BJ (cell line): ENCODE measurements around the gene SCRG1. TPM values are rescaled to one million over a fixed set of nuclear protein-coding genes. Genes with fewer than 3 reads are reported as not detected.

ENCODE experiments used
- CTCF ChIA-PET: fragments of 350-600 bp; formaldehyde crosslinking; extraction: SDS; loops from one replicate; lab custom pipeline; 2021; ENCODE audit warnings: antibody characterized with exemption, inconsistent platforms; lab: Yijun Ruan, JAX
- POLR2A ChIA-PET: fragments of 300-600 bp; sonication (Branson Sonifier 250); formaldehyde crosslinking; extraction: SDS; loops from one replicate; lab custom pipeline; 2021; ENCODE audit warnings: antibody characterized with exemption; lab: Charles Lee
- DNase-seq: peaks from one replicate; pipeline ENCODE4 v3.0.0-alpha.2; 2011; ENCODE audit warnings: low read depth
- H3K27me3 ChIP-seq: 2 replicates; pipeline ENCODE4 v1.6.0; 2011; ENCODE audit warnings: low read length; ENCODE audit not compliant: control insufficient read depth, insufficient read depth
- H3K36me3 ChIP-seq: 2 replicates; pipeline ENCODE4 v1.5.1; 2011; ENCODE audit warnings: low read length; ENCODE audit not compliant: control insufficient read depth, insufficient read depth
- H3K4me3 ChIP-seq: 2 replicates; pipeline ENCODE4 v1.5.1; 2011; ENCODE audit warnings: low read depth, mild to moderate bottlenecking, control low read depth, low read length
- CTCF ChIP-seq: IDR thresholded peaks from 2 replicates; pipeline ENCODE4 v1.5.1; 2011; ENCODE audit warnings: low read depth, mild to moderate bottlenecking, control low read depth, inconsistent platforms, low read length, moderate library complexity; ENCODE audit not compliant: insufficient read depth
- polyA plus RNA-seq: library from polyadenylated mRNA; depleted of rRNA; stranded (reverse); fragments of >200 nt; gene quantifications from 2 replicates; pipeline ENCODE4 v1.2.3, GENCODE V29; 2011

SCRG1 gene
- polyA plus RNA-seq, 1 experiment: 0.47 TPM

DNA sequence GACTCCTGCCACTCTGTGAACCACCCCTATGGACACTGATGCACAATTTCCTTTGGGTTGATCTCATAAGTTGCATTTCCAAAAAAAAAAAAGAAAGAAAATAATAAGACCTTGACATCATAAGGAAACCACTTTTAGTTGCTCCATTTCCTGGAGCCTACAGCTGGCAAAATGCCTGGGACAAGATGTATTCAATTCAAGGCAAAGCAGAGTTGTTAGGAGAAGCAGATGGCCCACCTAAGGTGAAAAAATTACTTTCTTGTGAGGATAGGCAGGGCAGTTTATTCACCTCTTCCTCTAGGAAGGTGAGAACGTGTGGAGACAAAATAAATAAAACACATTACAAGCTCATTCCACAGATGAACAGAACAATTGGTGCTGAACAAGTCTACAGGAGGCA lies 14.1 kb upstream of the SCRG1 start:
- ChIA-PET CTCF (interaction anchor here (0.6 to 11.5 kb wide), 8 partner anchors 10 to 93 kb away, joined by 3 to 186 read pairs (median 3); no protein-coding TSS in a partner anchor), POLR2A (no interaction called here)
- no peaks in the 10 kb centered on the region for H3K36me3 ChIP-seq
- no peaks in the 10 kb centered on the region for H3K27me3 ChIP-seq
- DNase-seq: no peak
- no peak overlapping the region for H3K4me3 ChIP-seq
- TF ChIP-seq CTCF: no peak

DNA sequence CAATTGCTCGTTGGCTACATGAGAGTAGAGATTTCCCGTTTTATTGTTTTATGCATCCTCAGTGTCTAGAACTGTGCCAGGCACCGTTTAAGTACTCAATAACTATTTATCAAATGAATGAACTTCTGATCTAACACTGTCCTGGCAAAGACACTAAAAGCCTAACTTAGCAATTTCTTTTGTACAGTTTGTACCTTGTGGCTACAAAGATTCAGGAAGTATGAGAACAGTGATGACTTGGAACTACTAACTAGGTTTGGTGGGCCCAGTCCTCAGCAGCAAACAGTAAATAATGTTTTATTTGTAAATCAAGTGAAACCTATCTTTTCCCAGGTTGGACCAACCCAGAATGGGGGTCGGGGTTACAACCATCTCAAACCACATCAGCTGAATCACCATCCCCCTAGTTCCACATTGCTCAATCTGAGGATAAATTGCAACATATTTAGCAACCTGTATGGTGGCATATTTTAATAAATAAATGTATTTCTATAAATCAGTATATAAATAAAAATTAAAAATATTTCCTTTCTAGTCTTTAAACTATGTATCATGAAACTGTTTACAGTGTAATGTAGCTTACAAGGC lies 12.3 kb upstream of the SCRG1 start:
- Histone ChIP-seq H3K4me3 (no peak overlapping the region), H3K27me3 (no peaks in the 10 kb centered on the region), H3K36me3 (no peaks in the 10 kb centered on the region)
- no peak for TF ChIP-seq CTCF
- DNase-seq: no peak
- POLR2A ChIA-PET: no interaction called here
- CTCF ChIA-PET: interaction anchor here (0.9 to 11.5 kb wide), 5 partner anchors 9 to 105 kb away, joined by 3 to 186 read pairs (median 4); no protein-coding TSS in a partner anchor

GRCh38 chr4:173410079-173410478 lies 11.2 kb upstream of the SCRG1 start:
- no peak for DNase-seq
- Histone ChIP-seq H3K27me3 (no peaks in the 10 kb centered on the region), H3K4me3 (no peak overlapping the region), H3K36me3 (no peaks in the 10 kb centered on the region)
- ChIA-PET POLR2A (no interaction called here), CTCF (interaction anchor here (3.5 kb wide), 1 partner anchor 84 kb away, joined by 10 read pairs; no protein-coding TSS in a partner anchor)
- TF ChIP-seq CTCF: no peak

DNA sequence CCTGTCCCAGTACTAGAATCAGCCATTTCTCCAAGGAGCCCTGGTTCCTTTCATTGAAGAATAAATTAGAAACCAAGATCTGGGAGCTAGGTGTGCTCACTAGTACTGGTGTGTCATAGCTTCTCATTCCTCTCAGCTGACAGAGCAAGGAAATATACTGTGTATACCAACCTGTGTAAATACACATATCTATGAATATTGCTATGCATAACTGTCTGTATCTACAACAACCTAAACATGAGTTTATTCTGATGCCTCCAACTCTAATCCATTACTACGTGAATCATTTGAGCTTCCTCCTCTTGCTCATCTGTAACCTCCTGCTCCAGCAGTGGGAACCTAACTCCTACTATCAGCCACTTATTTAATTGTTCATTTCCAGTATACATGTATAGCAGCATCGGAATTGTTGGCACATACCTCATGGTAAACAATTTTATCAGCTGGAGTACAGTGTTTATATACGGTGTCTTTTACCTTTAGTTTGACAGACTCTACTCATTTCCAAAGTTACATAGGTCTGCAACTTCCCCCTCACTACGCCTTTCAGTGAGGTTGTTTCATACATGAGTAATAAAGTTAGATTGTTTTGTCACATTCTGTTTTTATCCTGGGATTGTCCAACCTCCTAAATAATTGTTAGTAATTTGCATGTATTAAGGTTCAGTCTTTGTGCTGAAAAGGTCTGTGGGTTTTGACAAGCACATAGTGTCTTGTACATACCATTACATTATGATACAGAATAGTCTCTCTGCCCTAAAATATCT lies 7.1 kb upstream of the SCRG1 start:
- TF ChIP-seq CTCF: no peak
- no peak for DNase-seq
- no peaks in the 10 kb centered on the region for H3K27me3 ChIP-seq
- CTCF ChIA-PET: interaction anchor here (0.5 to 1.0 kb wide), 2 partner anchors 14 to 83 kb away, joined by 3 to 4 read pairs; no protein-coding TSS in a partner anchor
- POLR2A ChIA-PET: no interaction called here
- H3K4me3 ChIP-seq: no peak overlapping the region
- no peaks in the 10 kb centered on the region for H3K36me3 ChIP-seq

DNA sequence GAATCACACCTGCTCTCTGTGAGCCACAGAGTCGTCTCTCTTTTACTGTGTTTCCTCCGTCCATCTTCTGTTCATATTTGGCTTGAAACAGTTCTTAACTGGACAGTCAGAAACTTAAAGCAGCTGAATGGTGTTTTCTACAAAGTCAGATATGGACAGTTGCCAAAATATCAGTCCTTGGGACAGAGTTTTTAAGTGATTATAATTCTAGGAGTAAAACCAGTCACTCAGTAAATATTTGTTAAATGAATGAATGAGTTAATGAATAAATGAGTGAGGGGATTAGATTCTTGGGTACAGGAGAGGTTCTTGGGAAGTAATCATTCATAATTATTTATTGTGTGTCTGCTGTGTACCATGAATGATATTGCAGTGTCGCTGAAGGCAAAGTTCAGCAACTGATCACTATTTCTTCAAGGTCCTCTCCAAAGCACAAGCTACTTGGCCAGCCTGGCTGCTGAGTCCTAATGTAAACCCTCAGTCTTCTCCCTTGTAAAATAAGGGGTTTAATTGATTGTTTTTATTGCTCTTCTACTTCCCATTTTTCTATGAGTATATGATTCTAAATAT lies 5.5 kb upstream of the SCRG1 start:
- POLR2A ChIA-PET: no interaction called here
- CTCF ChIA-PET: no interaction called here
- DNase-seq: no peak

More for the DNA sequence above, 5.5 kb upstream of the SCRG1 start:
- no peaks in the 10 kb centered on the region for H3K36me3 ChIP-seq
- no peaks in the 10 kb centered on the region for H3K27me3 ChIP-seq
- no peak for TF ChIP-seq CTCF
- no peak overlapping the region for H3K4me3 ChIP-seq
